Epithelial cell of proximal tubule (primary cell): Measurements from ENCODE around the gene NLK. TPM values are rescaled to one million over a fixed set of nuclear protein-coding genes. Genes with fewer than 3 reads are reported as not detected.

Source experiments
- DNase-seq: peaks from one replicate; pipeline ENCODE4 v3.0.0-alpha.2; 2011; ENCODE audit warnings: low read depth
- H3K4me3 ChIP-seq: 2 replicates; pipeline ENCODE4 v1.5.1; 2011; ENCODE audit warnings: low read depth, mild to moderate bottlenecking, low read length
- total RNA-seq: library from RNA; depleted of rRNA; stranded (reverse); fragments of >200 nt; gene quantifications from 2 replicates; pipeline ENCODE4 v1.2.3, GENCODE V29; 2015
- TF ChIP-seq, protein P1 (sequence below): conservative IDR thresholded peaks from 2 replicates; pipeline ENCODE4 v1.5.1; 2012; ENCODE audit warnings: low read depth, mild to moderate bottlenecking, low read length

NLK gene
- total RNA-seq, 1 donor from 2014 or later: 18.6 TPM

DNA sequence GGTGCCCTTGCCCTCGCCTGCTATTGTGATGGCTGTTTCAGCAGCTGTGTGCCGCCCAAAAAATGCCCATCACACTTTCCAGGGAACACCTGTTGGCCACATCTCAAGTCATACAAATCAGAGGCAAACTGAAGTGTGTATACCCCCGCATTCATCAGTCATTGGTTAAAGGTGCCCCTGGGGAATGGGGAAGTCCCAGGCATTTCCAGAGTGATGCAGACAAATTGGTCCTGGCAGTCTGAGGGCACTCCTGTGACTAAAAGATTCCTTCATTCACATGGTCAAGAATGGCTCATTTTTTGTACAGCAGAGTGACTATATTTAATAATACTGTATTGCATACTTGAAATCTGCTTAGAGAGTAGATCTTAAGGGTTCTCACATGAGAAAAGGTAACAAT is 173.6 kb downstream of the NLK start:
- TF ChIP-seq, protein P1, sequence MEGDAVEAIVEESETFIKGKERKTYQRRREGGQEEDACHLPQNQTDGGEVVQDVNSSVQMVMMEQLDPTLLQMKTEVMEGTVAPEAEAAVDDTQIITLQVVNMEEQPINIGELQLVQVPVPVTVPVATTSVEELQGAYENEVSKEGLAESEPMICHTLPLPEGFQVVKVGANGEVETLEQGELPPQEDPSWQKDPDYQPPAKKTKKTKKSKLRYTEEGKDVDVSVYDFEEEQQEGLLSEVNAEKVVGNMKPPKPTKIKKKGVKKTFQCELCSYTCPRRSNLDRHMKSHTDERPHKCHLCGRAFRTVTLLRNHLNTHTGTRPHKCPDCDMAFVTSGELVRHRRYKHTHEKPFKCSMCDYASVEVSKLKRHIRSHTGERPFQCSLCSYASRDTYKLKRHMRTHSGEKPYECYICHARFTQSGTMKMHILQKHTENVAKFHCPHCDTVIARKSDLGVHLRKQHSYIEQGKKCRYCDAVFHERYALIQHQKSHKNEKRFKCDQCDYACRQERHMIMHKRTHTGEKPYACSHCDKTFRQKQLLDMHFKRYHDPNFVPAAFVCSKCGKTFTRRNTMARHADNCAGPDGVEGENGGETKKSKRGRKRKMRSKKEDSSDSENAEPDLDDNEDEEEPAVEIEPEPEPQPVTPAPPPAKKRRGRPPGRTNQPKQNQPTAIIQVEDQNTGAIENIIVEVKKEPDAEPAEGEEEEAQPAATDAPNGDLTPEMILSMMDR: no peak
- no peak for DNase-seq
- H3K4me3 ChIP-seq: no peak overlapping the region

DNA sequence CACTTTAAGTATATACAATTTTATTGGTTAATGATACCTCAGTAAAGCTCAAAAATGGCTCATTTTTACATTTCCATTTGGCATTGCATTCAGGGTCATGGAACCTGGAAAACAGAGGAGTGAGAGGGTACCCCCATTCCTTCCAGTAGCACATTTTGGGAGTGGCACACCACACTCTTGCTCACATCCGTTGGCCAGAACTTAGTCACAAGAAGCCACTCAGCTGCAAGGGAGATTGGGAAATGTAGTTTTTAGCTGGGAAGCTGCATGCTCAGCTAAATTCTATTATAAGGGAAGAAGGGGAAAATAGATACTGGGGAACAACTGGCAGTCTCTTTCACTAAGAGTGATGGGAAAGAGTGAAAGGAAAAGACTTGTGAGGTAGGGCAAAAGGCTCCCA is 174.1 kb downstream of the NLK start:
- TF ChIP-seq, protein P1: no peak
- no peak for DNase-seq
- no peak overlapping the region for H3K4me3 ChIP-seq

DNA sequence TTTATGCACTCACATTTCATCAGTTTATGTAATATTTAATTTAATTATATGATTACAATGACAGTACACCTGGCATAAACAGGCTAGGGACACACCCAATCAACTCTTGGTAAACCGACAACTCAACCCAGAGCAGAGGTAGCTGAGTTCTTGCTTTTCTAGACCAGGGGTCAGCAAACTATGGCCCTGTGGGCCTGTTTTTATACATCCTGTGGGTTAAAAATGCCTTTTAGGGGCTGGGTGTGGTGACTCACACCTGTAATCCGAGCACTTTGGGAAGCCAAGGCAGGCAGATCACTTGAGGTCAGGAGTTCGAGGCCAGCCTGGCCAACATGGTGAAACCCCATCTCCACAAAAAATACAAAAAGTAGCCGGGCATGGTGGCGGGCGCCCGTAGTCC is 177.3 kb downstream of the NLK start:
- DNase-seq: no peak
- no peak overlapping the region for H3K4me3 ChIP-seq
- TF ChIP-seq, protein P1: no peak

DNA sequence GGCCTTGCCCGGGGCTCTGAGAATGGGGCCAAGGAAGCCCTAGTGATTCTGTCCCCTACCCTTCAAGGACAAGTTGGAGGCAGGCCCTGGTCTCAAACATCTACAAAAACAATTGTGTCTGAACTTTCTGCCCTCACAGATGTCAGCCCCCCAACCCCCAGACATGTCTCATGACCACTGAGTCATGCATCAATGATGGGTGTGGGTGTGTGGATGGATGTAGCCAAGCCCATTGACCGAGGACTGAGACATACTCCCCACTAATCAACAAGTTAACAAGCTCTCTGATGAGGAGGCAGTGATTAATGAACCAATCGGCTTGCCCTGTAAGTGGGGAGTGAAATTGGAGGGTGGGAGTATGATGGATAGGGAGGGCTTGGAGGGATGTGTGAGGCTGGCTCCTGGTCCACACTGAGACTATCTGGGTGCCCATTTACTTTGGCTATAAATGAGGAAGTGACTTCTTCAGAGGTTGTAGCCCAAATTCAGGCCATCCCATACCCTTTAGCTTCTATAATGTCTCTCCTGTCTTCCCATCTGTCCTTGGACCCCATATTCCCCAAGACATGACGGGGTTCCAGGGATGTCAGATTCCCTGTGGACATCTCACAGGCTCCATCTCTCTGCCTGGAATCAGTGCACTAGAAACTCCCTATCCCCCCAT is 179.4 kb downstream of the NLK start:
- no peak overlapping the region for H3K4me3 ChIP-seq
- DNase-seq: no peak
- TF ChIP-seq, protein P1: no peak

DNA sequence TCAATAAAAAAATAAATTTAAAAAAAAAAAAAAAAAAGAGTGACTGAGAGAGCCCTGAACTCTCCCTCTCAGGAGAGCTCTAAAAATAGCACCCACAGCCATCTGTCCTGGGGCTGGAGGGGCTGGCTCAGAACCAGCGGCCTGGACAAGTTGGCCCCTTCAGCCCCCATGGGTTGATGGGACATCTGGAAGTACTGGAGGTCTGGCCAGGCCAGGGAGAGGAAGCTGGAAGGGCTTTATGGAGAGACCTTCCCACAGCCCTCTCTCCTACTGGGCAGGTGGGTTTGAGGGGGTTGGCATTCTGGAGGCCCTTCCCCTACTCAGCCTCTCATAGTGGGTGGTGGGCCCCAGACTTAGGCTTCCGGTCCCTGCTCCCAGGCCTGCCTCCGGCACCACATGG is 182.8 kb downstream of the NLK start:
- TF ChIP-seq, protein P1: no peak
- no peak for DNase-seq
- no peak overlapping the region for H3K4me3 ChIP-seq

DNA sequence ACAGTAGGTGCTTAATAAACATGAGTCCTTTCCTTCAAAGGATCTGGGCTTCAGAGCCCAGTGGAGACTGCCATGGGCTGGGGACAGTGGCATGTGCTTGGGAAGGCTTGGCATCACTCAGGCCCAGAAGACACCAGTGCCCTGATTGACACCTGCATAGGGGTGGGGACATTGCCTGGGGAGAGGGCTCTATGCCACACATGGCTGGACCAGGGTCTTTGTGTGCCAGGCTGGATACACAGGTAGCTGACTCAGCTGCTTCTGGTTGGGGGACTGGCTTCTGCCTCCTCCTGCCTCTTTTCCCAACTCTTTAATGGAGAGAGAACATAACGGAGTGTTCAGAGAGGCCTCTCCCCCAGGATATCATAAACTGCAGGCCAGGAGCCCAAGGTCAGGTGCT is 183.4 kb downstream of the NLK start:
- no peak for DNase-seq
- TF ChIP-seq, protein P1: no peak
- H3K4me3 ChIP-seq: no peak overlapping the region
